ENCODE data around the gene WDR76. TPM values are rescaled to one million over a fixed set of nuclear protein-coding genes. Genes with fewer than 3 reads are reported as not detected.
A peak's percentile ranks its signal among the peaks of the same experiment; 100 is the strongest.

The WDR76 gene
- polyA plus RNA-seq, 3 donors from 2014 or later = 8.3 to 8.9 (median 8.6) TPM

- Mint-ChIP-seq H3K9me3 (peaks cover 0 to 1% (median 0%) of the 10 kb centered on the region in 6 donors), H3K4me1 (no peaks in the 10 kb centered on the region), H3K36me3 (no peaks in the 10 kb centered on the region), H3K27me3 (ENCODE audit: low read depth in 3 of 3) (peaks cover 0 to 4% (median 0%) of the 10 kb centered on the region in 3 donors), H3K27ac (no peak overlapping the region), H3K4me3 (no peak overlapping the region)
- DNase-seq = no peak
Measured at GRCh38 chr15:43893956-43894355, 67.2 kb downstream of the WDR76 start.

GRCh38 chr15:43895586-43895985, 68.8 kb downstream of the WDR76 start:
- peaks cover 0 to 4% (median 0%) of the 10 kb centered on the region in 3 donors for H3K27me3 Mint-ChIP-seq (ENCODE audit: low read depth in 3 of 3)
- H3K4me1 Mint-ChIP-seq = no peaks in the 10 kb centered on the region
- H3K36me3 Mint-ChIP-seq = no peaks in the 10 kb centered on the region
- H3K27ac Mint-ChIP-seq = no peak overlapping the region
- DNase-seq = no peak
- no peak overlapping the region for H3K4me3 Mint-ChIP-seq
- H3K9me3 Mint-ChIP-seq = peaks cover 0 to 1% (median 0%) of the 10 kb centered on the region in 6 donors

GRCh38 chr15:43896543-43896942, 69.7 kb downstream of the WDR76 start:
- H3K4me1 Mint-ChIP-seq = no peaks in the 10 kb centered on the region
- no peak overlapping the region for H3K4me3 Mint-ChIP-seq
- no peaks in the 10 kb centered on the region for H3K36me3 Mint-ChIP-seq
- H3K27me3 Mint-ChIP-seq (ENCODE audit: low read depth in 3 of 3) = peaks cover 0 to 4% (median 0%) of the 10 kb centered on the region in 3 donors
- H3K27ac Mint-ChIP-seq = no peak overlapping the region
- DNase-seq = no peak
- H3K9me3 Mint-ChIP-seq = no peaks in the 10 kb centered on the region

GRCh38 chr15:43898891-43899290, 72.1 kb downstream of the WDR76 start:
- Mint-ChIP-seq H3K9me3 (no peaks in the 10 kb centered on the region), H3K27me3 (ENCODE audit: low read depth in 3 of 3) (peaks cover 0 to 4% (median 2%) of the 10 kb centered on the region in 3 donors), H3K36me3 (no peaks in the 10 kb centered on the region), H3K4me1 (peaks cover 0 to under 1% of the 10 kb centered on the region in 2 donors), H3K4me3 (no peak overlapping the region), H3K27ac (peak overlapping the region in 1 of 6 donors; percentile 17)
- DNase-seq = no peak

- H3K27me3 Mint-ChIP-seq (ENCODE audit: low read depth in 3 of 3) = peaks cover 0 to 4% (median 3%) of the 10 kb centered on the region in 3 donors
- peaks cover 0 to 2% of the 10 kb centered on the region in 2 donors for H3K4me1 Mint-ChIP-seq
- no peaks in the 10 kb centered on the region for H3K9me3 Mint-ChIP-seq
- H3K4me3 Mint-ChIP-seq = no peak overlapping the region
- DNase-seq = no peak
- no peak overlapping the region for H3K27ac Mint-ChIP-seq
- H3K36me3 Mint-ChIP-seq = no peaks in the 10 kb centered on the region
Measured at GRCh38 chr15:43899928-43900327, 73.1 kb downstream of the WDR76 start.

- H3K4me1 Mint-ChIP-seq = peaks cover 0 to 2% of the 10 kb centered on the region in 2 donors
- H3K9me3 Mint-ChIP-seq = no peaks in the 10 kb centered on the region
- no peak overlapping the region for H3K27ac Mint-ChIP-seq
- no peaks in the 10 kb centered on the region for H3K36me3 Mint-ChIP-seq
- no peak for DNase-seq
- no peak overlapping the region for H3K4me3 Mint-ChIP-seq
- H3K27me3 Mint-ChIP-seq (ENCODE audit: low read depth in 3 of 3) = peaks cover 0 to 4% (median 3%) of the 10 kb centered on the region in 3 donors
Measured at GRCh38 chr15:43900996-43901395, 74.2 kb downstream of the WDR76 start.

- no peaks in the 10 kb centered on the region for H3K9me3 Mint-ChIP-seq
- H3K4me3 Mint-ChIP-seq = no peak overlapping the region
- H3K27me3 Mint-ChIP-seq (ENCODE audit: low read depth in 3 of 3) = peaks cover 0 to 4% (median 3%) of the 10 kb centered on the region in 3 donors
- no peak overlapping the region for H3K27ac Mint-ChIP-seq
- no peaks in the 10 kb centered on the region for H3K36me3 Mint-ChIP-seq
- peaks cover 0 to 2% of the 10 kb centered on the region in 2 donors for H3K4me1 Mint-ChIP-seq
- DNase-seq = no peak
Measured at GRCh38 chr15:43901495-43901894, 74.7 kb downstream of the WDR76 start.

- Mint-ChIP-seq H3K27ac (no peak overlapping the region), H3K9me3 (no peaks in the 10 kb centered on the region), H3K27me3 (ENCODE audit: low read depth in 3 of 3) (peaks cover 0 to 3% (median 2%) of the 10 kb centered on the region in 3 donors), H3K4me3 (no peak overlapping the region), H3K4me1 (peaks cover 0 to 2% of the 10 kb centered on the region in 2 donors), H3K36me3 (no peaks in the 10 kb centered on the region)
- DNase-seq = peak; percentile 23 to 39 (median 26)
Measured at GRCh38 chr15:43903864-43904290, 77.1 kb downstream of the WDR76 start.

GRCh38 chr15:43905755-43906154, 79.0 kb downstream of the WDR76 start:
- Mint-ChIP-seq H3K4me1 (peaks cover 0 to 2% of the 10 kb centered on the region in 2 donors), H3K36me3 (no peaks in the 10 kb centered on the region), H3K27ac (no peak overlapping the region), H3K4me3 (no peak overlapping the region), H3K9me3 (no peaks in the 10 kb centered on the region), H3K27me3 (ENCODE audit: low read depth in 3 of 3) (peaks cover 2 to 3% (median 3%) of the 10 kb centered on the region in 3 donors)
- DNase-seq = no peak

- DNase-seq = no peak
- no peaks in the 10 kb centered on the region for H3K9me3 Mint-ChIP-seq
- H3K27me3 Mint-ChIP-seq (ENCODE audit: low read depth in 3 of 3) = peaks cover 2 to 6% (median 3%) of the 10 kb centered on the region in 3 donors
- H3K4me1 Mint-ChIP-seq = peaks cover 0 to 2% of the 10 kb centered on the region in 2 donors
- no peak overlapping the region for H3K4me3 Mint-ChIP-seq
- no peak overlapping the region for H3K27ac Mint-ChIP-seq
- no peaks in the 10 kb centered on the region for H3K36me3 Mint-ChIP-seq
Measured at GRCh38 chr15:43908516-43909050, 81.8 kb downstream of the WDR76 start.

- Mint-ChIP-seq H3K36me3 (no peaks in the 10 kb centered on the region), H3K4me1 (no peaks in the 10 kb centered on the region), H3K9me3 (no peaks in the 10 kb centered on the region), H3K27ac (no peak overlapping the region), H3K27me3 (ENCODE audit: low read depth in 3 of 3) (peaks cover 0 to 6% (median 2%) of the 10 kb centered on the region in 3 donors), H3K4me3 (no peak overlapping the region)
- DNase-seq = no peak
Measured at GRCh38 chr15:43911235-43911781, 84.5 kb downstream of the WDR76 start.

GRCh38 chr15:43912208-43912607, 85.4 kb downstream of the WDR76 start:
- Mint-ChIP-seq H3K27ac (no peak overlapping the region), H3K27me3 (ENCODE audit: low read depth in 3 of 3) (peaks cover 0 to 6% (median 0%) of the 10 kb centered on the region in 3 donors), H3K36me3 (no peaks in the 10 kb centered on the region), H3K9me3 (no peaks in the 10 kb centered on the region), H3K4me3 (no peak overlapping the region), H3K4me1 (no peaks in the 10 kb centered on the region)
- no peak for DNase-seq

GRCh38 chr15:43913026-43913780, 86.4 kb downstream of the WDR76 start:
- no peak for DNase-seq
- Mint-ChIP-seq H3K27ac (no peak overlapping the region), H3K36me3 (no peaks in the 10 kb centered on the region), H3K4me3 (no peak overlapping the region), H3K27me3 (ENCODE audit: low read depth in 3 of 3) (peaks cover 0 to 6% (median 2%) of the 10 kb centered on the region in 3 donors), H3K4me1 (no peaks in the 10 kb centered on the region), H3K9me3 (no peaks in the 10 kb centered on the region)

- H3K9me3 Mint-ChIP-seq = no peaks in the 10 kb centered on the region
- no peak overlapping the region for H3K4me3 Mint-ChIP-seq
- no peaks in the 10 kb centered on the region for H3K36me3 Mint-ChIP-seq
- H3K4me1 Mint-ChIP-seq = no peaks in the 10 kb centered on the region
- H3K27me3 Mint-ChIP-seq (ENCODE audit: low read depth in 3 of 3) = peaks cover 0 to 6% (median 2%) of the 10 kb centered on the region in 3 donors
- no peak overlapping the region for H3K27ac Mint-ChIP-seq
- DNase-seq = no peak
Measured at GRCh38 chr15:43913941-43914340, 87.1 kb downstream of the WDR76 start.
